Caco-2 (cell line): ENCODE data around the gene RAB4B. TPM values are rescaled to one million over a fixed set of nuclear protein-coding genes. Genes with fewer than 3 reads are reported as not detected.

Experiments
- BruUV-seq: library from RNA; stranded (reverse); fragments of 400-500 nt; replicated peaks from 2 replicates; lab custom pipeline; 2021; lab: Mats Ljungman, UMichigan
- CTCF ChIA-PET: fragments of 300-600 bp; sonication (Branson Sonifier 250); formaldehyde crosslinking; loops from one replicate; lab custom pipeline; 2022; ENCODE audit warnings: antibody characterized with exemption; lab: Charles Lee
- POLR2A ChIA-PET: fragments of 300-600 bp; sonication (Branson Sonifier 250); formaldehyde crosslinking; loops from one replicate; lab custom pipeline; 2022; ENCODE audit warnings: antibody characterized with exemption; lab: Charles Lee
- DNase-seq, 2 experiments: peaks; one replicate each; pipeline versions ENCODE4 v3.0.0 to v3.0.0-alpha.2; 2020 to 2022
- H3K27me3 ChIP-seq: replicated peaks from 2 replicates; pipeline ENCODE4 v1.6.0; 2011; ENCODE audit warnings: low read length; ENCODE audit not compliant: control insufficient read depth, insufficient read depth
- H3K36me3 ChIP-seq: 2 replicates; pipeline ENCODE4 v1.5.1; 2011; ENCODE audit warnings: low read length; ENCODE audit not compliant: control insufficient read depth, insufficient read depth
- H3K4me1 ChIP-seq: fragments of 250-450 bp; sonication (Bioruptor Pico); 2 replicates; pipeline ENCODE4 v1.5.1; 2020; ENCODE audit warnings: mild to moderate bottlenecking
- H3K4me3 ChIP-seq: 2 replicates; pipeline ENCODE4 v1.5.1; 2011; ENCODE audit warnings: low read depth, mild to moderate bottlenecking, control low read depth, low read length
- H3K9me3 ChIP-seq: fragments of 250-450 bp; sonication (Bioruptor Pico); 2 replicates; pipeline ENCODE4 v1.5.1; 2020; ENCODE audit warnings: mild to moderate bottlenecking, moderate library complexity
- H3K27ac Mint-ChIP-seq: one replicate; pipeline ENCODE4 v1.8.0; 2022; ENCODE audit warnings: mixed read lengths; ENCODE audit not compliant: unreplicated experiment
- H3K27me3 Mint-ChIP-seq: one replicate; pipeline ENCODE4 v1.8.0; 2022; ENCODE audit warnings: mixed read lengths; ENCODE audit not compliant: insufficient read depth, unreplicated experiment
- H3K36me3 Mint-ChIP-seq: one replicate; pipeline ENCODE4 v1.8.0; 2022; ENCODE audit warnings: mild to moderate bottlenecking, mixed read lengths; ENCODE audit not compliant: insufficient read depth, unreplicated experiment
- H3K4me1 Mint-ChIP-seq: one replicate; pipeline ENCODE4 v1.8.0; 2022; ENCODE audit warnings: low read depth, mixed read lengths; ENCODE audit not compliant: unreplicated experiment
- H3K4me3 Mint-ChIP-seq: one replicate; pipeline ENCODE4 v1.8.0; 2022; ENCODE audit warnings: mild to moderate bottlenecking, moderate library complexity, mixed read lengths; ENCODE audit not compliant: unreplicated experiment
- H3K9me3 Mint-ChIP-seq: one replicate; pipeline ENCODE4 v1.8.0; 2022; ENCODE audit warnings: mixed read lengths; ENCODE audit not compliant: unreplicated experiment
- CTCF ChIP-seq, 2 experiments: fragments of 200-600 bp in 1 of 2; IDR thresholded peaks; 1 replicate in 1 of 2; 2 replicates in 1 of 2; pipeline versions ENCODE4 v1.5.1 to v1.8.0; 2011 to 2022; ENCODE audit warnings: antibody characterized with exemption in 1 of 2, control low read depth in 1 of 2, inconsistent platforms in 1 of 2, low read depth in 1 of 2, low read length in 1 of 2, mild to moderate bottlenecking in 1 of 2, moderate library complexity in 1 of 2; ENCODE audit not compliant: insufficient read depth in 1 of 2, severe bottlenecking in 1 of 2, unreplicated experiment in 1 of 2
- intact Hi-C: fragments of 100-400 bp; cut with micrococcal nuclease; formaldehyde crosslinking; loops from one replicate; pipeline ENCODE4 v1.10.0; 2022; ENCODE audit not compliant: unreplicated experiment
- total RNA-seq: library from RNA; stranded (reverse); gene quantifications from 2 replicates; pipeline ENCODE4 v1.2.3, GENCODE V29; 2022

Gene RAB4B
- total RNA-seq, 1 experiment from 2014 or later: 21.5 TPM

GRCh38 chr19:40775632-40776022 is 2.4 kb upstream of the RAB4B start:
- Mint-ChIP-seq H3K4me3 (no peak overlapping the region), H3K9me3 (no peaks in the 10 kb centered on the region), H3K36me3 (peaks cover 30% of the 10 kb centered on the region), H3K27ac (peak overlapping the region; percentile 14), H3K27me3 (no peaks in the 10 kb centered on the region), H3K4me1 (peaks cover 10% of the 10 kb centered on the region)
- ChIA-PET POLR2A (no interaction called here), CTCF (no interaction called here)
- no peaks in the 10 kb centered on the region for H3K36me3 ChIP-seq
- DNase-seq: no peak
- no TSS peak for BruUV-seq
- peaks cover 6% of the 10 kb centered on the region; the same call in 1 of the 2 replicates for H3K4me1 ChIP-seq
- no peak overlapping the region for H3K4me3 ChIP-seq
- intact Hi-C loops: loop anchor here (2.0 kb wide), 1 partner anchor 31 kb away; no protein-coding TSS in a partner anchor
- no peaks in the 10 kb centered on the region for H3K27me3 ChIP-seq
- H3K9me3 ChIP-seq: no peaks in the 10 kb centered on the region
- TF ChIP-seq CTCF (IDR thresholded peaks at IDR 0.05; ENCODE audit: insufficient read depth in 1 of 2, low read depth in 1 of 2, low read length in 1 of 2, severe bottlenecking in 1 of 2, unreplicated experiment in 1 of 2): no peak

GRCh38 chr19:40776364-40776763 is 1.7 kb upstream of the RAB4B start:
- BruUV-seq: no TSS peak
- no peaks in the 10 kb centered on the region for H3K27me3 Mint-ChIP-seq
- intact Hi-C loops: loop anchor here (2.0 kb wide), 1 partner anchor 30 kb away; no protein-coding TSS in a partner anchor
- Histone ChIP-seq H3K36me3 (no peaks in the 10 kb centered on the region), H3K9me3 (no peaks in the 10 kb centered on the region), H3K27me3 (no peaks in the 10 kb centered on the region), H3K4me1 (peaks cover 6% of the 10 kb centered on the region; the same call in 1 of the 2 replicates), H3K4me3 (no peak overlapping the region)
- peaks cover 23% of the 10 kb centered on the region for H3K36me3 Mint-ChIP-seq
- H3K9me3 Mint-ChIP-seq: no peaks in the 10 kb centered on the region
- ChIA-PET POLR2A (interaction anchor here (2.8 to 3.2 kb wide), 3 partner anchors 25 to 487 kb away, joined by 13 to 147 read pairs (median 28); partner anchors contain the start of genes ACTMAP, COQ8B, HNRNPUL1 and ITPKC), CTCF (interaction anchor here (1.6 to 3.3 kb wide), 2 partner anchors 22 to 26 kb away, joined by 7 to 49 read pairs; partner anchors contain the start of genes ACTMAP, EGLN2 and SNRPA)
- DNase-seq: no peak
- no peak for TF ChIP-seq CTCF (IDR thresholded peaks at IDR 0.05; ENCODE audit: insufficient read depth in 1 of 2, low read depth in 1 of 2, low read length in 1 of 2, severe bottlenecking in 1 of 2, unreplicated experiment in 1 of 2)
- peaks cover 16% of the 10 kb centered on the region for H3K4me1 Mint-ChIP-seq
- peak overlapping the region; percentile 83 for H3K27ac Mint-ChIP-seq
- no peak overlapping the region for H3K4me3 Mint-ChIP-seq

- Mint-ChIP-seq H3K4me1 (peaks cover 18% of the 10 kb centered on the region), H3K4me3 (peak overlapping the region; percentile 81), H3K27me3 (no peaks in the 10 kb centered on the region), H3K9me3 (no peaks in the 10 kb centered on the region), H3K36me3 (peaks cover 17% of the 10 kb centered on the region), H3K27ac (peak overlapping the region; percentile 83)
- Histone ChIP-seq H3K27me3 (no peaks in the 10 kb centered on the region), H3K4me3 (peak overlapping the region; percentile 64), H3K9me3 (no peaks in the 10 kb centered on the region), H3K4me1 (peaks cover 6% of the 10 kb centered on the region; the same call in 1 of the 2 replicates), H3K36me3 (no peaks in the 10 kb centered on the region; the same call in 1 of the 2 replicates)
- TF ChIP-seq CTCF (IDR thresholded peaks at IDR 0.05; ENCODE audit: insufficient read depth in 1 of 2, low read depth in 1 of 2, low read length in 1 of 2, severe bottlenecking in 1 of 2, unreplicated experiment in 1 of 2): no peak
- intact Hi-C loops: loop anchor here (1.0 to 2.0 kb wide), 2 partner anchors 30 to 61 kb away; partner anchors contain the start of gene COQ8B
- DNase-seq: peak; percentile 91 to 95
- POLR2A ChIA-PET: interaction anchor here (0.5 to 3.2 kb wide), 25 partner anchors 11 to 1341 kb away, joined by 3 to 147 read pairs (median 5); partner anchors contain the start of genes ACTMAP, COQ8B, EGLN2 and HNRNPUL1
- CTCF ChIA-PET: interaction anchor here (0.9 to 3.3 kb wide), 11 partner anchors 20 to 313 kb away, joined by 3 to 49 read pairs (median 6); partner anchors contain the start of genes ACTMAP, EGLN2 and SNRPA
- TSS peak; percentile 94 for BruUV-seq
Measured at GRCh38 chr19:40776932-40777644, 959 bp upstream of the RAB4B start.
